GM19324 (cell line): ENCODE results near the gene FOXK2.
A peak's percentile ranks its signal among the peaks of the same experiment; 100 is the strongest.
"Not testable (repeated sequence)": the region's sequence is repeated elsewhere in the genome, so short reads cannot be mapped to it uniquely, and the experiment has no call there.

Experiments used
- ATAC-seq: cut with Tn5 transposase; IDR thresholded peaks from one replicate; pipeline ENCODE4 v1.9.1; 2021; ENCODE audit warnings: mild to moderate bottlenecking, moderate library complexity; ENCODE audit not compliant: unreplicated experiment, low FRiP score

Gene FOXK2

DNA sequence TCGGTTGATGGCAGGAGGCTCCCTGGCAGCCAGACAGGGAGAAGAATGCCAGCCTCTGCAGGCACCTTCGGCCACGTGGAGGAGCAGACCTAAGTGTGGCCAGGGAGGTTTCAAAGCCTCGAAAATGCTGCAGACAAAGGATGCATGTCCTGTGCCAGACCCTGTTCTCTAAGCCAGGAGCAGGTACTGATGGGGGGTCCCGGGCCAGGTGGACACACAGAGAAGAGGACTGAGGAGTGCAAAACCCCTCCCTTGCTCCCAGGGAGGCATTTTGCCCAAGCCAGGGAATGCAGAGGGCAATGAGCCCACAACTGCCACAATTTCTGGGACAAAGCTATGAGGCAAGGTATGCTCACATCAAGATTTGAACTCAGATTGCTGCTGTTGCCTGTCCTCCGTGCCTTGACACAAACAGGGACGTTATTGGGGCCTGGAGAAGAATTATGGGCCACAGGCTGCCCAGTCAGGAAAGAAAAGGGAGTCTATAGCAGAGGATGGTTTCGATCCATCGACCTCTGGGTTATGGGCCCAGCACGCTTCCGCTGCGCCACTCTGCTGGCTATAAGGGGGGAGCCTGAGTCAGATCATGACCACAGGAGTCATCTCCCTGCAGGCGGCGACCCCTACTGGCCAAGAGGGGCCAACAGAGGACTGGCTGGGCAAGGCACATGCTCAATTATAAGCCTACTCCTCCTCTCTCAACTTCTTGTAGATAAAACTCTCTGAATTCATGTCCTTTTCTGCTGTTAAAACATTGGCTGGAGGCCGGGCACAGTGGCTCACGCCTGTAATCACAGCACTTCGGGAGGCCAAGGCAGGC is 25.1 kb upstream of the FOXK2 start:
- ATAC-seq, result no peak

GRCh38 chr17:82495844-82496528 is 23.5 kb upstream of the FOXK2 start:
- ATAC-seq, result no peak

DNA sequence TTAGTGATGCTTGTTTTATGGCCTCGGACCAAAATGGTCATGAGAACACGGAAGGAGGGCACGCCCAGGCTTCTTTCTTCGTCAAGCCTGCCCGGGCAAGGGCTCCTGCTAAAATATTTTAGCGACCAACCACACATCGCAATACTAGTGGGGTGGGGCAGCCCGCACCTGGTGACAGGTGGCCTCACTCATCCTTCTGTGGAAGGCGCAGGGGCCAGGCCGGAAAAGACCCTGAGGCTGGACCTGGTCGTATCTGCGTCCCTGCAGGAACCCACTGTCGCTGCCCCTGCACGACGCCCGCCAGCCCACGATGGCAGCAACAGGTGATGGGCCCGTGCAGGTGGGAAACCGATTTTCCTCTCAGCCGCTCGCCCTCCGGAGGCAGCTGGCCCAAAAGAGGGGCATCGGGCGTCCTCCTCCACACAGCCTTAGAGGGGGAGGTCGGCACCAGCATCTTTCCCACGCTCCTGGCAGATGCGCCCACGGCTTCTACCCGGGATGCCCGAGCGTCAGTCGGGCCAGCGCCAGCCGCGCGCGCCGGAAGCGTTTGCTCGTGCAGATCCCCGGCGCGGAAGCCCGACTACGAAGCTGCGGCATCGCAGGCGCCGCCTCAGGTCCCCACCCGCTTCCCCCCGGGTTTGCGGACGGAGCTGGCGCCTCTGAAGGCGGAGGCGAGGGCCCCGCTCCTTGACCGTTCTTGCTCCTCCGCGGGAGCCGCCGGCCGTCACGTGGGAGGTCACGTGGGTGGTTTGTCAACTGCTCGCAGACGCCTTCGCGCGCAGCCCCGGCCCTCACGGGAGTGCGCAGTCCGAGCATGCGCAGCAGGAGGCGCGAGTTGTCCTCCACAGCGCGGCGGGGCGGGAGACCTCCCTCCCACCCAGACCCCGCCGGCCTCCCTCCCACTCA is 22.8 kb upstream of the FOXK2 start:
- ATAC-seq, result no peak

GRCh38 chr17:82497483-82498405 is 21.8 kb upstream of the FOXK2 start:
- ATAC-seq, result no peak

DNA sequence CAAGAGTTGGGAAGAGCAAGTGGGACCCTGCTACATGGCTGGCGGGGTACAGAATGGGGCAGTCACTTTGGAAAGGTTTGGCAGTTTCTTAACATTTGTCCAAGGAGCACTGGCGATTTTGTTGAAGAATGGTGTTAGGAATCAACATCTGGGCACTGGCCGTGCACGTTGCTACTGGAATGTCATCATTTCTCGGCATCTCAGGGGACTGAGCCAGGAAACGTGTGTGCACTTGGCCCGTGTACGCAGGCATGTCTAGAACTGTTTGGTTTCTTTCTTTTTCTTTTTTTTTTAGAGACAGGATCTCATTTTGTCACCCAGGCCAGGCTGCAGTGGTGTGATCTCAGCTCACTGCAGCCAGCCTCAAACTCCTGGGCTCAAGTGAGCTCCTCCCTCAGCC is 17.3 kb upstream of the FOXK2 start:
- ATAC-seq, result no peak

GRCh38 chr17:82503094-82503727 is 16.3 kb upstream of the FOXK2 start:
- no peak for ATAC-seq

GRCh38 chr17:82503728-82504308 is 15.7 kb upstream of the FOXK2 start:
- ATAC-seq, result no peak

GRCh38 chr17:82505296-82505695 is 14.2 kb upstream of the FOXK2 start:
- no peak for ATAC-seq

GRCh38 chr17:82506402-82506801 is 13.1 kb upstream of the FOXK2 start:
- peak; percentile 85 for ATAC-seq

DNA sequence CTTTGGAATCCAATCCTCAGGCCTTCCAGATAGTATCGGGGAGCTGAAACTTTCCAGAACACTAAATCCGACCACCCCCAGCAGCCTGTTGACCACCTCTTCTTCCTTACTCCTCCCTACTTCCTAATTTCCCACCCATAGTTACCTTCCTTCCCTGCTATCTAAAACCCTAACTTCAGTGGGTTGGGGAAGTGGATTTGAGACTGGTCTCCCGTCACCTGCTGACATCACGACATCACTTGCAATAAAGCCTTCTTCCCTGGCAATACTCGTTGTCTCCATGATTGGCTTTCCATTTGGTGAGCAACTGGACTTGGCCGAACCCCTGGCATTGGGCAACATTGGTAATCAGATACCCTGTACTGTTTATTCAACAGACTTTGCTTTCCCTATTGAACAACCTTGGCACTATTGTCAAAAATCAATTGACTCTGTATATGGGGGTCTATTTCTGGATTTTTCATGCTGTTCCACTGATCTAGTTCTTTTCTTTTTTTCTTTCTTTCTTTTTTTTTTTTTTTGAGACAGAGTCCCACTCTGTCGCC is 11.8 kb upstream of the FOXK2 start:
- no peak for ATAC-seq

- not testable (repeated sequence) for ATAC-seq
Observed at GRCh38 chr17:82511642-82512041, 7.9 kb upstream of the FOXK2 start.

GRCh38 chr17:82513864-82514263 is 5.7 kb upstream of the FOXK2 start:
- not testable (repeated sequence) for ATAC-seq

GRCh38 chr17:82517230-82517865 is 2.2 kb upstream of the FOXK2 start:
- no peak for ATAC-seq

DNA sequence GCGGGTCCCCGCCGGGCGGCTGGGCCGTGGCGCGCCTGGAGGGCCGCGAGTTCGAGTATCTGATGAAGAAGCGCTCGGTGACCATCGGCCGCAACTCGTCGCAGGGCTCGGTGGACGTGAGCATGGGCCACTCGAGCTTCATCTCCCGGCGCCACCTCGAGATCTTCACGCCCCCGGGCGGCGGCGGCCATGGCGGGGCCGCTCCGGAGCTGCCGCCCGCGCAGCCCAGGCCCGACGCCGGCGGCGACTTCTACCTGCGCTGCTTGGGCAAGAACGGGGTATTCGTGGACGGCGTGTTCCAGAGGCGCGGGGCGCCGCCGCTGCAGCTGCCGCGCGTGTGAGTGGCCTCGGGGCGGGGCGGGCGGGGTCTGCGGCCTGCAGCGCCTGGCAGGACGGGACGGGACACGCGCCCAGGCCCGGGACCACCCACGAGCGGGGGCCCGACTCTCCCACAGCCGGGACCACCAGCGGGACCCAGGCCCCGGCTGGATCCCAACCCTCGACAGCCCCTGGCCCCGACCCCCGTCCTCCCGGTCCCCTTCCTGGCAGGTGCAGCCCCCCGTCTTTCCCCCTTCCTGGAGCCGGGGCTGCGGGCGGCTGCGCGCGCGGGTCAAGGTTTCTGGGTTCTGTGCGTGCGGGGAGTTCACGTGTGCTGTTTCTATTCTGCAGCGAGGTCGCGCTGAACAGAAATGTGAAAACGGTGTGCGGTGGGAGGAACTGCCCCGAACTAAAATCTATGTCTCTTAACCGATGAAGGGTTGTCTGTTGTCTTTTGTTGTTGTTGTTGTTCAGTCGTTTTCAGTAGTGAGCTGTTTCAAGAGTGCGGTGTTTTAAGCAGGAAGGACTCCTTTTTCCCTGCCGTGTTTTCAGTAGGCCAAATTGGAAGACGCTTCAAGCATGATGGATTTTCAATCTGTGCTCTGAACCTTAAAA is 705 bp downstream of the FOXK2 start:
- peak; percentile 25 for ATAC-seq

DNA sequence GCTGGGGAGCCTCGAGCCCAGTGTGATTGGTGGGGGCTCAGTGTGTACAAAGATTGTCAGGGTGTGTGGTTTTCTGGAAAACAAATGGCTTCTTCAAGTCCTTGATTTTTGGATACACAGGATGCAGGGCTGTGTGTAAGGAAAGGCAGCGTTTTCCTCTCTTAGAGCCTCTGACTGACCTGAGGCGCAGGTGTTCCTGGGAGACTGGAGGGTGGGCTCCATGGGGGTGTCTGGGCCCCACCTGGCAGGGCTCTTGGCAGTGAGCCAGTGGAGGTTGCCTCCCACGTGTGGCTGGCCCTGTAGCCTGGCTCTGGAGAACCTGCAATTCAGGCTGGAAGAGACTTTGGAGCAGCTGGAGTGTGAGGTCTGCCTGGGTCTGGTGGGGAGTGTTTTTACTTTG is 5.0 kb downstream of the FOXK2 start:
- ATAC-seq, result no peak

DNA sequence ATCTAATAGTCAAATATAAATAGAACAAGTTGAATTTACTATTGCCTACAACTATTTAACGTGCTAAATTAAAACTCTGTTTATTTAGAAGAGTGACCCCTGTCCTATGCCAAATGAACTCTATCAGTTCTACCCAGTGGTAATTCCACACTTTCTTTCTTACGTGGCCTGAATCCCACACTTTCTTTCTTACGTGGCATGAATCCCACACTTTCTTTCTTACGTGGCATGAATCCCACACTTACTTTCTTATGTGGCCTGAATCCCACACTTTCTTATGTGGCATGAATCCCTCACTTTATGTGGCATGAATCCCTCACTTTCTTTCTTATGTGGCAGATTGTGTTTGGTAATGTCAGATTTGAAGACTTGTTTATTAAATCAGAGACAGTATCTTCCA is 6.2 kb downstream of the FOXK2 start:
- ATAC-seq, result no peak

GRCh38 chr17:82527898-82528297 is 8.4 kb downstream of the FOXK2 start:
- no peak for ATAC-seq
